ENCODE data around the gene L3MBTL1.

The L3MBTL1 gene

GRCh38 chr20:43462660-43463526 lies 44.6 kb upstream of the L3MBTL1 start:
- TF ChIP-seq CTCF (IDR thresholded peaks at IDR 0.05; ENCODE audit: low read depth, low read length, missing control alignments): no peak
- no peak overlapping the region for H3K4me3 ChIP-seq (ENCODE audit: low read depth, low read length)
- DNase-seq (ENCODE audit: low read depth): no peak

DNA sequence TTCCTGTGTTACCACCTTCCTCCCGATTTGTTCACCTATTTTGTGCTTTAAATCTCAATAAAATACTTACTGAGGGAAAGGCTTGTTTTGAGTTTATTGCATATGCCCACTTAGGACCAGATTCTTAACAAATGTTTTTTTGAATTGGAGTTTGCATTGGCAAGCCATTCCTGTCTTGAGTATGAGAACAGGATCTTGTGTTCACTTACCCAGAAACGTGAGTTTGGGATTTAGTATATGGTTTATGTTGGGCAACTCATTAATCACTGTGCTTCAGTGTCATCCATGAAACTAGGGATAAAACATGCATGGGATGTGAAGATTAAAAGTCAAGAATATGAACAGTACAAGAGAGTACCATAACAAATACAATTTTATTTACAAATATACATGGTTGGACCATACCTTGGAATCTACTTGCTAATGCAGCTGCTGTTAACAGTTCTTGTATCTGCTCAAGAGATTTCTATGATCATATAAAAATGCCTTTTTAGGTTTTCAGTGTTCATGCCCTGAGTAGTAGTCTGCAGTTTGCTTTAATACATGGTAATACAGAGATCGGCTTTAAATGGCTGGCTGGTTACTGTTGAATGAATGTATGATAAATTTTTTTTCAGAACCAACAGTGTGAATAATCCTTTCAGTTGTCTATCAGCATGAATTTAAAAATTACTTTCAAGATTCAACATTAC lies 43.8 kb upstream of the L3MBTL1 start:
- no peak for DNase-seq (ENCODE audit: low read depth)
- H3K4me3 ChIP-seq (ENCODE audit: low read depth, low read length): no peak overlapping the region
- TF ChIP-seq CTCF (IDR thresholded peaks at IDR 0.05; ENCODE audit: low read depth, low read length, missing control alignments): no peak

DNA sequence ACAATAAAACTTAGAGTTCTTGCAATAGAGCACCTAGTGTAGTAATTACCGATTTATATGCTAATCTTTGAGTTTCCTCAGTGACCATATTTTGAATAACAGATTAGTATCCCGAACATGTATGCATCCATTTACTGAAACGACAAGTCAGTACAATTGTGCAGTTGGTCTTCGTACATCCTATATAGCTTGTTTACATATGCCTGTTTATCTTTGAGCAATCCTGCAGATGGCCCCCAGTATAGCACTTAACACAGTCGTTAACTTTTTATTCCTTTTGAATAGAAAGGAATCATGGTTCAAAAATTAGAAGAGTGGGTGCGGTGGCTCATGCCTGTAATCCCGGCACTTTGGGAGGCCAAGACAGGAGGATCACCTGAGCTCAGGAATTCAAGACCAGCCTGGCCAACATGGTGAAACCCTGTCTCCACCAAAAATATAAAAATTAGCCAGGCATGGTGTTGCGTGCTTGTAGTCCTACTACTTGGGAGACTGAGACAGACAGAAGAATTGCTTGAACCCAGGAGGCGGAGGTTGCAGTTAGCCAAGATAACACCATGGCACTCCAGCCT lies 43.2 kb upstream of the L3MBTL1 start:
- DNase-seq (ENCODE audit: low read depth): no peak
- no peak for TF ChIP-seq CTCF (IDR thresholded peaks at IDR 0.05; ENCODE audit: low read depth, low read length, missing control alignments)
- H3K4me3 ChIP-seq (ENCODE audit: low read depth, low read length): no peak overlapping the region

DNA sequence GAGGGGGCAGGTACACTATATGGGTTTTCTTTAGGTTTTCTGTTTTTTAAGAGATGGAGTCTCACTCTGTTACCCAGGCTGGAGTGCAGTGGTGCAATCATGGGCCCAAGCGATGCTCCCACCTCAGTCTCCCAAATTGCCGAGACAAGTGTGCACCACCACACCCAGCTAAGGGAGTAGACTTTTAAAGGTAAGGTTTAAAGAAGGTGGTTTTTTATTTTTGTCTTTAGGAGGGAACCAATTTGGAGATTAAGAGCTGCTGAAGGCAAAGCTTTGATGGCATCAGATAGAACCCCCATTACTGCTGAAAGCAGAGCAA lies 41.9 kb upstream of the L3MBTL1 start:
- no peak for DNase-seq (ENCODE audit: low read depth)
- TF ChIP-seq CTCF (IDR thresholded peaks at IDR 0.05; ENCODE audit: low read depth, low read length, missing control alignments): no peak
- H3K4me3 ChIP-seq (ENCODE audit: low read depth, low read length): no peak overlapping the region

DNA sequence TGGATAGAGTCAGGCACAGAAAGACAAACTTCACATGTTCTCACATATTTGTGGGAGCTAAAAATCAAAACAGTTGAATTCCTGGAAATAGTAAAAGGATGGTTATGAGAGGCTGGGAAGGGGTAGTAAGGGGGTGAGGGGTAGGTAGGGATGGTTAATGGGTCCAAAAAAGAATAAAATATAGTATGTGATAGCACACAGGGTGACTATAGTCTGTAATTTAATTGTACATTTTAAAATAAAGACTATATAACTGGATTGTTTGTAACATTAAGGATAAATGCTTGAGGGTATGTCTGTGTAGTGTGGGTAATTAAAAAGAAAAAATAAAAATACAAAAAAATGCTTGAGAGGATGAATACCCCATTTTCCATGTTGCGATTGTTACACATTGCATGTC lies 39.9 kb upstream of the L3MBTL1 start:
- H3K4me3 ChIP-seq (ENCODE audit: low read depth, low read length): no peak overlapping the region
- no peak for DNase-seq (ENCODE audit: low read depth)
- no peak for TF ChIP-seq CTCF (IDR thresholded peaks at IDR 0.05; ENCODE audit: low read depth, low read length, missing control alignments)

GRCh38 chr20:43472671-43473380 lies 34.7 kb upstream of the L3MBTL1 start:
- no peak for DNase-seq (ENCODE audit: low read depth)
- TF ChIP-seq CTCF (IDR thresholded peaks at IDR 0.05; ENCODE audit: low read depth, low read length, missing control alignments): no peak
- H3K4me3 ChIP-seq (ENCODE audit: low read depth, low read length): no peak overlapping the region

Measured in GM12864 (cell line).